Glutamatergic neuron (in vitro differentiated cells): ENCODE results near the gene SHFL. TPM values are rescaled to one million over a fixed set of nuclear protein-coding genes. Genes with fewer than 3 reads are reported as not detected.

ENCODE experiments used
- DNase-seq: peaks from one replicate; pipeline ENCODE4 v3.0.0; 2022
- H3K27ac Mint-ChIP-seq: one replicate; pipeline ENCODE4 v1.8.0; 2020; ENCODE audit warnings: mild to moderate bottlenecking, mixed read lengths, inconsistent platforms; ENCODE audit not compliant: unreplicated experiment
- H3K27me3 Mint-ChIP-seq: one replicate; pipeline ENCODE4 v1.8.0; 2020; ENCODE audit warnings: mild to moderate bottlenecking, moderate library complexity, mixed read lengths, inconsistent platforms; ENCODE audit not compliant: unreplicated experiment
- H3K36me3 Mint-ChIP-seq: one replicate; pipeline ENCODE4 v1.8.0; 2020; ENCODE audit warnings: mild to moderate bottlenecking, mixed read lengths, inconsistent platforms; ENCODE audit not compliant: unreplicated experiment
- H3K4me1 Mint-ChIP-seq: one replicate; pipeline ENCODE4 v1.8.0; 2020; ENCODE audit warnings: mild to moderate bottlenecking, low read depth, mixed read lengths, inconsistent platforms; ENCODE audit not compliant: unreplicated experiment
- H3K4me3 Mint-ChIP-seq: one replicate; pipeline ENCODE4 v1.8.0; 2020; ENCODE audit warnings: mild to moderate bottlenecking, mixed read lengths, inconsistent platforms; ENCODE audit not compliant: unreplicated experiment
- H3K9me3 Mint-ChIP-seq: one replicate; pipeline ENCODE4 v1.8.0; 2020; ENCODE audit warnings: mild to moderate bottlenecking, moderate library complexity, mixed read lengths, inconsistent platforms; ENCODE audit not compliant: unreplicated experiment
- total RNA-seq: library from RNA; stranded (reverse); fragmentation: NEBNext Ultra II Directional; extraction: Animal tissue kit (Norgen Biotek cat#: 25700); gene quantifications from one replicate; pipeline ENCODE4 v1.2.1, GENCODE V29; 2021; ENCODE audit not compliant: unreplicated experiment
- TF ChIP-seq, protein P1 (sequence below): fragments of 200-600 bp; sonication (generic); IDR thresholded peaks from one replicate; pipeline ENCODE4 v1.5.0; 2021; ENCODE audit not compliant: partially characterized antibody, unreplicated experiment

The SHFL gene
- total RNA-seq, 1 donor from 2014 or later: 0.20 TPM

- H3K27me3 Mint-ChIP-seq: no peaks in the 10 kb centered on the region
- H3K36me3 Mint-ChIP-seq: no peaks in the 10 kb centered on the region
These were observed 32.8 kb downstream of the SHFL start for GRCh38 chr19:10118960-10119359.

DNA sequence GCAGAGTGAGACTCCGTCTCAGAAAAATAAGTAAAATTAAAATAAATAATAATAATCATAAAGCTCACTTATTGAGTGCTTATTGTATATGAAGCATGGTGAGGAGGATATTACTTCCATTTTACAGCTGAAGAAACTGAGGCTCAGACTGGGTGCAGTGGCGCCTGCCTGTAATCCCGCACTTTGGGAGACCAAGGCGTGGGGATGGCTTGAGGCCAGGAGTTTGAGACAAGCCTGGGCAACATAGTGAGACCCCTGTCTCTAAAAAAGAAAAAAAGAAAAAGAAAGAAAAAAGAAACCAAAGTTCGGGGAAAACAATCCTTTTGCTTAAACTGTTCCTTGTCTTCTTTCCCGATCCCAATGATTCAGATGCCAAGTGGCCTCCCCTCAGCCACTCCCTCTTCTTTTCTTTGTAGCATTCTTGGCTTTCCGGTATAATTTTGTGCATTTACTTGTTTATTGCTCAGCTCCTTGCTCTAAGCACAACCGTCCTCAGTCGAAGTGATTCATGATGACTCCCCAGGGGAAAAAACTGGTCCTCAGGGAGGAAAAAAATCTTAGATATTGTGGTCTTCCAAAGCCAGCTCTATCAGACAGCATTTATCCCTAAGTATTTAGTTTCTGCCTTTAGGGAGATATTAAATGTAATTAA is 34.5 kb downstream of the SHFL start:
- Mint-ChIP-seq H3K9me3 (peaks cover 3% of the 10 kb centered on the region), H3K27ac (peak overlapping the region; percentile 23), H3K27me3 (peaks cover 2% of the 10 kb centered on the region), H3K4me3 (peak overlapping the region; percentile 52), H3K36me3 (no peaks in the 10 kb centered on the region), H3K4me1 (peaks cover 3% of the 10 kb centered on the region)
- no peak for DNase-seq
- TF ChIP-seq, protein P1, sequence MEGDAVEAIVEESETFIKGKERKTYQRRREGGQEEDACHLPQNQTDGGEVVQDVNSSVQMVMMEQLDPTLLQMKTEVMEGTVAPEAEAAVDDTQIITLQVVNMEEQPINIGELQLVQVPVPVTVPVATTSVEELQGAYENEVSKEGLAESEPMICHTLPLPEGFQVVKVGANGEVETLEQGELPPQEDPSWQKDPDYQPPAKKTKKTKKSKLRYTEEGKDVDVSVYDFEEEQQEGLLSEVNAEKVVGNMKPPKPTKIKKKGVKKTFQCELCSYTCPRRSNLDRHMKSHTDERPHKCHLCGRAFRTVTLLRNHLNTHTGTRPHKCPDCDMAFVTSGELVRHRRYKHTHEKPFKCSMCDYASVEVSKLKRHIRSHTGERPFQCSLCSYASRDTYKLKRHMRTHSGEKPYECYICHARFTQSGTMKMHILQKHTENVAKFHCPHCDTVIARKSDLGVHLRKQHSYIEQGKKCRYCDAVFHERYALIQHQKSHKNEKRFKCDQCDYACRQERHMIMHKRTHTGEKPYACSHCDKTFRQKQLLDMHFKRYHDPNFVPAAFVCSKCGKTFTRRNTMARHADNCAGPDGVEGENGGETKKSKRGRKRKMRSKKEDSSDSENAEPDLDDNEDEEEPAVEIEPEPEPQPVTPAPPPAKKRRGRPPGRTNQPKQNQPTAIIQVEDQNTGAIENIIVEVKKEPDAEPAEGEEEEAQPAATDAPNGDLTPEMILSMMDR: no peak

More at GRCh38 chr19:10118960-10119359, 32.8 kb downstream of the SHFL start:
- H3K4me1 Mint-ChIP-seq: peaks cover 3% of the 10 kb centered on the region
- H3K27ac Mint-ChIP-seq: peak overlapping the region; percentile 80
- peaks cover 2% of the 10 kb centered on the region for H3K9me3 Mint-ChIP-seq
- TF ChIP-seq, protein P1: no peak
- H3K4me3 Mint-ChIP-seq: peak overlapping the region; percentile 95
- no peak for DNase-seq

DNA sequence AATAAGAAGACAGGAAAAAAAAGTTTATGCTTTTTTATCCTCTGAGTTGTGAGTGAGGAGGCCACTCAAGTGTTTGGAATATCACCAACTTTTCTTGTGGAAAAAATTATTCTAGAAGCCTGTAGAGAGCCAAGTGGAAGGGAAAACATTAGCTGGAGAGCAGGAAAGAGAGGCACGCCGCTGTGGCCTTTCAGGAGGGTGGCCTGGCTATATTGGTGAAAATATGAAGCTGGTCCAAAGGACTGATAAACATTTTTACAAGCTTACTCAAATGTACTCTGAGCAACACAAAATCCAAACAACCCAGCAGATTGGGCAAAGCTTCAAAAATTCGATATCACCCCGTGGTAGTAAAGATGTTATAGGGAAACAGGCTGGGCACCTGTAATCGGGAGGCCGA is 35.9 kb downstream of the SHFL start:
- Mint-ChIP-seq H3K4me3 (no peak overlapping the region), H3K36me3 (no peaks in the 10 kb centered on the region), H3K27ac (no peak overlapping the region), H3K9me3 (peaks cover 3% of the 10 kb centered on the region), H3K27me3 (peaks cover 2% of the 10 kb centered on the region), H3K4me1 (peaks cover 3% of the 10 kb centered on the region)
- DNase-seq: no peak
- TF ChIP-seq, protein P1: no peak

DNA sequence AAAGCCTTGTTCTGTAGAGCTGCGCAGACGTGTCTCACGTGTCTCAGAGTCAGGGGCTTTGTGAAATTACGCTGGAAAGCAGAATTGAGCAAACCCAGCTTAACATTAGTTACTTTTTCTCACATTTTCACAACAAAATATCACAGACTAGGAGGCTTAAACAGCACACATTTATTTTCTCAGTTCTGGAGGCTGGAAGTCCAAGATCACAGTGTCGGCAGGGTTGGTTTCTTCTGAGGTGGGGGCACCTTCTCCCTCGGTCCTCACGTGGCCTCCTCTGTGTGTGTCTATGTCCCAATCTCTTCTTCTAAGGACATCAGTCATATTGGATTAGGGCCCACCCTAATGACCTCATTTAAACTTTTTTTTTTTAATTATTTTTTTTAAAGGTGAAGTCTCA is 38.3 kb downstream of the SHFL start:
- H3K36me3 Mint-ChIP-seq: no peaks in the 10 kb centered on the region
- TF ChIP-seq, protein P1: no peak
- no peak for DNase-seq
- peaks cover 3% of the 10 kb centered on the region for H3K9me3 Mint-ChIP-seq
- no peak overlapping the region for H3K4me3 Mint-ChIP-seq
- no peak overlapping the region for H3K27ac Mint-ChIP-seq
- H3K4me1 Mint-ChIP-seq: no peaks in the 10 kb centered on the region
- H3K27me3 Mint-ChIP-seq: peaks cover 2% of the 10 kb centered on the region

DNA sequence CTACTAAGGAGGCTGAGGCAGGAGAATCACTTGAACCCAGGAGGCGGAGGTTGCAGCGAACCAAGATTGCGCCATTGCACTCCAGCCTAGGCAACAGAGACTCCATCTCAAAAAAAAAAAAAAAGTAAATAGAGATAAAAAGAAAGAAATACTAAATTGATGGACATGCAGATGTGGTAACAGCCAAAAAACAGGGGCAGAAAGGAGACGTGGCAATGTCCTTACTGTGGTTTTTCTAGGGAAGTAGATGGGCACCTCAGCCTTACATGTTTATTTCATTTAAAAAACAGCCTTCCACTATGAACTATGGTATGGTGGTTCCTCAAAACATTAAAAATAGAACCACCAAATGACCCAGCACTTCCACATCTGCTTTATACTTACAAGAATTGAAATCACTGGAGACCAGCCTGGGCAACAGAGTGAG is 40.1 kb downstream of the SHFL start:
- TF ChIP-seq, protein P1: no peak
- Mint-ChIP-seq H3K27ac (no peak overlapping the region), H3K27me3 (peaks cover 2% of the 10 kb centered on the region), H3K9me3 (peaks cover 2% of the 10 kb centered on the region), H3K36me3 (no peaks in the 10 kb centered on the region), H3K4me3 (no peak overlapping the region), H3K4me1 (no peaks in the 10 kb centered on the region)
- no peak for DNase-seq
